ENCODE results near the gene TMEM17. TPM values are rescaled to one million over a fixed set of nuclear protein-coding genes. Genes with fewer than 3 reads are reported as not detected.

TMEM17 gene
- total RNA-seq, 2 experiments from 2014 or later: not detected

DNA sequence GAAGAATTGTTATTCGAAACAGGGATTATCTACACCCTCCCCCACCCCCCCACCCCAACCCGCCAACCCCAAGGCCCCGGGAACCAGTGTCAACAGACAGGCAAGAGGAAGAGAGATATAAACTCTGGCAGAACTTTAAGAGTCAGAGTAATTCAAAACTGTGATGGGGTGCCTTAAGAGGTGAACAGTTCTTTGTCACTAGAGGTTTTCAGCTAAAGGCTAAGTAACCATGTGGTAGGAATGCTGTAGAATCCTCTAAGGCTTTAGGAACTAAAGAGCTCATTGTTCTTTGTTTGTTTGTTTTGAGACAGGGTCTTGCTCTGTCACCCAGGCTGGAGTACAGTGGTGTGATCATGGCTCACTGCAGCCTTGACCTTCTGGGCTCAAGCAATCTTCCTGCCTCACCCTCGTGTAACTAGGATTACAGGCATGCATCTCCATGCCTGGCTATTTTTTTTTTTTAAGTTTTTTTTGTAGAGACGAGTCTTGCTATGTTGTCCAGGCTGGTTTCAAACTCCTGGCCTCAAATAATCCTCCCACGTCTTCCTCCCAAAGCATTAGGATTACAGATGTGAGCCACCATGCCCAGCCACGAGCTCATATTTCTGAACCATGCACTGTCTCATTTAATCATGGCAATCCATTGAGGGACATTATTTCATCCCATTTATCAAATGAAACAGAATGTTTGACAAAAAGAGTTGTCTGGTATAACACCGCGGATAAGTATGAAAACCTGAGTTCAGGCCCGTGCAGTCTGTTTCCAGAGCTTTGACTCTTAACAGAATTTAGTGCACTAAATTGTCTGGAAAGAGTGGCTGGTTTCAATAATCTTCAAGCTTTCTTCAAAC is 20.8 kb upstream of the TMEM17 start:
- Histone ChIP-seq H3K9me3 (ENCODE audit: low read length) (no peaks in the 10 kb centered on the region), H3K36me3 (ENCODE audit: insufficient read depth, low read length) (no peaks in the 10 kb centered on the region), H3K4me3 (ENCODE audit: low read depth, low read length, poor library complexity, severe bottlenecking) (no peak overlapping the region), H3K9me2 (ENCODE audit: insufficient read depth, low read length) (no peaks in the 10 kb centered on the region), H3K79me2 (ENCODE audit: insufficient read depth, low read depth, low read length) (no peaks in the 10 kb centered on the region), H2AFZ (ENCODE audit: low read length) (no peak overlapping the region), H3K4me1 (ENCODE audit: insufficient read depth, low read length, poor library complexity, severe bottlenecking) (no peaks in the 10 kb centered on the region), H3K27ac (ENCODE audit: low read depth, low read length, poor library complexity, severe bottlenecking) (no peak overlapping the region), H3K4me2 (ENCODE audit: low read length) (no peak overlapping the region), H4K20me1 (ENCODE audit: insufficient read depth, low read length) (no peaks in the 10 kb centered on the region)
- DNase-seq (ENCODE audit: low spot score): no peak
- BruUV-seq (replicated peaks): no TSS peak
- ChIA-PET POLR2A (interaction anchor here (0.8 kb wide), 1 partner anchor 1102 kb away, joined by 3 read pairs; no protein-coding TSS in a partner anchor), CTCF (ENCODE audit: unreplicated experiment) (no interaction called here)
- intact Hi-C loops (cut with micrococcal nuclease; ENCODE audit: unreplicated experiment): no loop called here
- TF ChIP-seq, protein P1, sequence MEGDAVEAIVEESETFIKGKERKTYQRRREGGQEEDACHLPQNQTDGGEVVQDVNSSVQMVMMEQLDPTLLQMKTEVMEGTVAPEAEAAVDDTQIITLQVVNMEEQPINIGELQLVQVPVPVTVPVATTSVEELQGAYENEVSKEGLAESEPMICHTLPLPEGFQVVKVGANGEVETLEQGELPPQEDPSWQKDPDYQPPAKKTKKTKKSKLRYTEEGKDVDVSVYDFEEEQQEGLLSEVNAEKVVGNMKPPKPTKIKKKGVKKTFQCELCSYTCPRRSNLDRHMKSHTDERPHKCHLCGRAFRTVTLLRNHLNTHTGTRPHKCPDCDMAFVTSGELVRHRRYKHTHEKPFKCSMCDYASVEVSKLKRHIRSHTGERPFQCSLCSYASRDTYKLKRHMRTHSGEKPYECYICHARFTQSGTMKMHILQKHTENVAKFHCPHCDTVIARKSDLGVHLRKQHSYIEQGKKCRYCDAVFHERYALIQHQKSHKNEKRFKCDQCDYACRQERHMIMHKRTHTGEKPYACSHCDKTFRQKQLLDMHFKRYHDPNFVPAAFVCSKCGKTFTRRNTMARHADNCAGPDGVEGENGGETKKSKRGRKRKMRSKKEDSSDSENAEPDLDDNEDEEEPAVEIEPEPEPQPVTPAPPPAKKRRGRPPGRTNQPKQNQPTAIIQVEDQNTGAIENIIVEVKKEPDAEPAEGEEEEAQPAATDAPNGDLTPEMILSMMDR (conservative IDR thresholded peaks at IDR 0.05; ENCODE audit: low read length): no peak
- no peak for TF ChIP-seq EZH2phosphoT487 (IDR thresholded peaks at IDR 0.05; ENCODE audit: borderline replicate concordance, low read depth, low read length)

DNA sequence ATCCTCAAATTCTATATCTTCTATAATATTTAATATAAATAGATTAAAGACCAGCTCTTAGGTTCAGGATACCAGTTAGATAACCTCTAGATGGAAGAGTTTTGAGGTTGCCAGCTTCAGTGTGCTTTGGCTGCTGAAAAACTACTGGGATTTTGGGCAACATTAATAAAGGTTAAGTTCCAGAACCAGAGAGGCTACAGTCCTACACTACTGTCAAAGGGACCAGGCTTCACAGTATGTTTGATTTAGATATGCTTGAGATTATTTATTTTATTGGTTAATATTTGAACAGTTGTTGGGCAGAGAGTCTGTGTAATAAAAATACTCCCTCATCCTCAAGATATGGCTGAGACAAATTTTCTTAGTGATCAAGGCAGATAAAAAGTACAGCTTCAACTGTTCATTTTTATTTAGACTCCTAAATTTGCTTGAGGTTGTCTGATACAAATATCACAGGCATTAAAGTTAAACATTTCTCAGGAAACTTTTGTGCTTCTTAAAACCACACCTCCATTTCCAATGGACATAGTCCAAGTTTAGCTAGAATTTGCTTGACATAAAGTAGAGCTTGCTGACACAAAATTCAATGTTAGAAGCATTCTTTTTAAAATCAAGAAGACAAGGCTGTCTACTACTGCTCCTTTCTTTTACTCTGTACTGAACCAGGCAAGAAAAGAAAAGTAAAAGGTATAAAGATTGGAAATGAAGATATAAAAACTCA is 19.7 kb upstream of the TMEM17 start:
- Histone ChIP-seq H2AFZ (ENCODE audit: low read length) (no peak overlapping the region), H3K36me3 (ENCODE audit: insufficient read depth, low read length) (no peaks in the 10 kb centered on the region), H3K4me3 (ENCODE audit: low read depth, low read length, poor library complexity, severe bottlenecking) (no peak overlapping the region), H3K4me2 (ENCODE audit: low read length) (no peak overlapping the region), H3K79me2 (ENCODE audit: insufficient read depth, low read depth, low read length) (no peaks in the 10 kb centered on the region), H4K20me1 (ENCODE audit: insufficient read depth, low read length) (no peaks in the 10 kb centered on the region), H3K9me2 (ENCODE audit: insufficient read depth, low read length) (no peaks in the 10 kb centered on the region), H3K27ac (ENCODE audit: low read depth, low read length, poor library complexity, severe bottlenecking) (no peak overlapping the region), H3K9me3 (ENCODE audit: low read length) (no peaks in the 10 kb centered on the region), H3K4me1 (ENCODE audit: insufficient read depth, low read length, poor library complexity, severe bottlenecking) (no peaks in the 10 kb centered on the region)
- intact Hi-C loops (cut with micrococcal nuclease; ENCODE audit: unreplicated experiment): no loop called here
- no peak for DNase-seq (ENCODE audit: low spot score)
- CTCF ChIA-PET (ENCODE audit: unreplicated experiment): no interaction called here
- POLR2A ChIA-PET: no interaction called here
- no peak for TF ChIP-seq EZH2phosphoT487 (IDR thresholded peaks at IDR 0.05; ENCODE audit: borderline replicate concordance, low read depth, low read length)
- TF ChIP-seq, protein P1 (conservative IDR thresholded peaks at IDR 0.05; ENCODE audit: low read length): no peak
- no TSS peak for BruUV-seq (replicated peaks)
